GM12892 (cell line): ENCODE data around the gene FANCF.

ENCODE experiments used
- POLR2A ChIP-seq: IDR thresholded peaks from 2 replicates; pipeline ENCODE4 v1.6.1; 2011; ENCODE audit warnings: low read depth, low read length, control low read depth
- POLR2AphosphoS5 ChIP-seq: IDR thresholded peaks from 2 replicates; pipeline ENCODE4 v1.6.1; 2011; ENCODE audit warnings: low read depth, low read length, control low read depth
- TAF1 ChIP-seq: IDR thresholded peaks from 2 replicates; pipeline ENCODE4 v1.6.1; 2011; ENCODE audit warnings: low read depth, mild to moderate bottlenecking, control low read depth, low read length, borderline replicate concordance

DNA sequence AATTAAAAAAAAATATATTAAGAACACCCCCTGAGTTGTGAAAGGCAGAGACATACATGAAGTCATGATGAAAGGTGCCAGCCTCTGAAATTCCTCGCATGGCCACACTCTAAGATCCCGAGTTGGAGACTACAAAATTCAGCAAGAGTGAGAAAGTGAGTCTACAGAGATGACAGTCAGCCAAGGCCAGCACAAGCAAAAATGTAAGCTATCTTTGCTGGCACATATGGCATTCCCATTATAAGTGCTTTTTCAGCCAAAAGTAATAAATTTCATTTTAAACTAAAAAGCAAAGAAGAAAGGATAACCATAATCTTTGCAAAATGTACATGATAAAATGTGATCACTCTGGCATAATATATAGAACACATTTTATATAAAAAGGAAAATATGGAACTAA, 40.6 kb downstream of the FANCF start:
- TF ChIP-seq POLR2A, result no peak
- no peak for TF ChIP-seq POLR2AphosphoS5
- TF ChIP-seq TAF1, result no peak
